Keratinocyte (primary cell): ENCODE results near the gene CHEK2.

Experiments used
- CTCF ChIP-seq, 3 experiments: IDR thresholded peaks in 1 of 3; conservative IDR thresholded peaks in 1 of 3; optimal IDR thresholded peaks in 1 of 3; 2 replicates in 2 of 3; 3 replicates in 1 of 3; pipeline versions ENCODE3 to v1.5.1; 2011; ENCODE audit warnings: low read length in 3 of 3, mild to moderate bottlenecking in 3 of 3, moderate library complexity in 2 of 3, control low read depth in 1 of 3, inconsistent platforms in 1 of 3; ENCODE audit not compliant: insufficient read depth in 2 of 3; ENCODE audit errors: extremely low read depth in 1 of 3
- EZH2 ChIP-seq: IDR thresholded peaks from one replicate; pipeline ENCODE4 v1.6.1; 2012; ENCODE audit warnings: inconsistent platforms, mild to moderate bottlenecking, low read length, moderate library complexity

GRCh38 chr22:28774378-28774777 is 32.8 kb upstream of the CHEK2 start:
- TF ChIP-seq CTCF (optimal IDR thresholded peaks at IDR 0.05 in 1 of 3, IDR thresholded peaks at IDR 0.05 in 1 of 3, conservative IDR thresholded peaks at IDR 0.05 in 1 of 3; ENCODE audit: extremely low read depth in 1 of 3, insufficient read depth in 2 of 3, low read length in 3 of 3), result no peak
- no peak for TF ChIP-seq EZH2
